Endothelial cell of umbilical vein (primary cell): ENCODE results near the gene MDFI. TPM values are rescaled to one million over a fixed set of nuclear protein-coding genes. Genes with fewer than 3 reads are reported as not detected.

Experiments
- BruUV-seq: library from RNA; stranded (reverse); fragments of 400-500 nt; replicated peaks from 2 replicates; lab custom pipeline; 2021; lab: Mats Ljungman, UMichigan
- CTCF ChIA-PET: fragments of 300-600, 350-600 bp; sonication (Branson Sonifier 250); formaldehyde crosslinking; loops from one replicate; lab custom pipeline; 2021; ENCODE audit warnings: antibody characterized with exemption, inconsistent platforms; lab: Charles Lee
- POLR2A ChIA-PET: fragments of 300-600, 350-600 bp; sonication (Branson Sonifier 250); formaldehyde crosslinking; loops from one replicate; lab custom pipeline; 2021; ENCODE audit warnings: antibody characterized with exemption, inconsistent platforms; lab: Charles Lee
- DNase-seq: peaks from one replicate; pipeline ENCODE4 v3.0.0-alpha.2; 2011; ENCODE audit warnings: low read depth, low spot score
- FAIRE-seq: peaks from 2 replicates; lab custom pipeline; 2011; peaks lifted over from hg19 to GRCh38; lab: Jason Lieb, UNC
- H2AFZ ChIP-seq: 2 replicates; pipeline ENCODE4 v1.6.0; 2012; ENCODE audit warnings: low read depth, low read length, control low read depth, inconsistent platforms
- H3K27ac ChIP-seq: 2 replicates; pipeline ENCODE4 v1.5.1; 2011; ENCODE audit warnings: low read depth, mild to moderate bottlenecking, control low read depth, low read length, moderate library complexity; ENCODE audit not compliant: insufficient read depth
- H3K27me3 ChIP-seq, 2 experiments: 2 replicates each; pipeline versions ENCODE4 v1.6.0 to v1.6.1; 2011; ENCODE audit warnings: low read length in 2 of 2, mixed read lengths in 1 of 2; ENCODE audit not compliant: control insufficient read depth in 2 of 2, insufficient read depth in 2 of 2
- H3K36me3 ChIP-seq, 2 experiments: 2 replicates in 1 of 2; 3 replicates in 1 of 2; pipeline ENCODE4 v1.5.1; 2011; ENCODE audit warnings: low read length in 2 of 2, mild to moderate bottlenecking in 1 of 2, moderate library complexity in 1 of 2; ENCODE audit not compliant: control insufficient read depth in 2 of 2, insufficient read depth in 2 of 2; ENCODE audit errors: extremely low read depth in 1 of 2
- H3K4me1 ChIP-seq: 3 replicates; pipeline ENCODE4 v1.5.1; 2011; ENCODE audit warnings: mild to moderate bottlenecking, low read length; ENCODE audit not compliant: control insufficient read depth, insufficient read depth; ENCODE audit errors: extremely low read depth
- H3K4me2 ChIP-seq: 2 replicates; pipeline ENCODE4 v1.6.1; 2011; ENCODE audit warnings: low read length, control low read depth, mixed read lengths; ENCODE audit not compliant: insufficient read depth
- H3K4me3 ChIP-seq, 3 experiments: fragments of 200-600 bp in 1 of 3; sonication (generic), shearing (Covaris generic) in 1 of 3; replicated peaks in 1 of 3; 2 replicates each; pipeline ENCODE4 v1.5.1; 2011 to 2016; ENCODE audit warnings: control low read depth in 3 of 3, low read length in 3 of 3, mild to moderate bottlenecking in 2 of 3, inconsistent platforms in 1 of 3, low read depth in 1 of 3, moderate library complexity in 1 of 3; ENCODE audit not compliant: insufficient read depth in 1 of 3
- H3K79me2 ChIP-seq: 2 replicates; pipeline ENCODE4 v1.6.0; 2012; ENCODE audit warnings: low read length, inconsistent platforms; ENCODE audit not compliant: control insufficient read depth, insufficient read depth
- H3K9ac ChIP-seq: replicated peaks from 2 replicates; pipeline ENCODE3; 2011; ENCODE audit warnings: low read length, control low read depth; ENCODE audit not compliant: insufficient read depth; ENCODE audit errors: extremely low read depth
- H3K9me1 ChIP-seq: replicated peaks from 3 replicates; pipeline ENCODE4 v1.6.0; 2011; ENCODE audit warnings: mild to moderate bottlenecking, low read length; ENCODE audit not compliant: control insufficient read depth, insufficient read depth; ENCODE audit errors: extremely low read depth
- H3K9me3 ChIP-seq: replicated peaks from 2 replicates; pipeline ENCODE4 v1.5.1; 2012; ENCODE audit warnings: low read length, inconsistent platforms; ENCODE audit not compliant: control insufficient read depth, insufficient read depth
- H4K20me1 ChIP-seq: replicated peaks from 2 replicates; pipeline ENCODE3; 2011; ENCODE audit warnings: mild to moderate bottlenecking, low read length; ENCODE audit not compliant: control insufficient read depth, insufficient read depth; ENCODE audit errors: extremely low read depth
- EZH2 ChIP-seq: IDR thresholded peaks from 2 replicates; pipeline ENCODE4 v1.6.1; 2012; ENCODE audit warnings: borderline replicate concordance, low read depth, mild to moderate bottlenecking, moderate library complexity, low read length, inconsistent platforms; ENCODE audit not compliant: severe bottlenecking
- FOS ChIP-seq: IDR thresholded peaks from 2 replicates; pipeline ENCODE4 v1.6.1; 2011; ENCODE audit warnings: mild to moderate bottlenecking, low read length, moderate library complexity, borderline replicate concordance; ENCODE audit not compliant: insufficient read depth
- GATA2 ChIP-seq: IDR thresholded peaks from 2 replicates; pipeline ENCODE4 v1.7.0; 2011; ENCODE audit warnings: low read depth, mild to moderate bottlenecking, moderate library complexity, mixed read lengths, low read length; ENCODE audit not compliant: insufficient read length, insufficient read depth
- MYC ChIP-seq: IDR thresholded peaks from one replicate; pipeline ENCODE4 v1.6.1; 2011; ENCODE audit warnings: mild to moderate bottlenecking, low read depth, low read length
- POLR2A ChIP-seq: IDR thresholded peaks from 2 replicates; pipeline ENCODE4 v1.6.1; 2012; ENCODE audit warnings: low read depth, mild to moderate bottlenecking, control low read depth, low read length
- POLR2AphosphoS5 ChIP-seq: IDR thresholded peaks from 2 replicates; pipeline ENCODE4 v1.6.1; 2012; ENCODE audit warnings: low read depth, mild to moderate bottlenecking, control low read depth, low read length, moderate library complexity; ENCODE audit not compliant: insufficient read depth
- dilution Hi-C: fragments of 300-500 bp; cut with MboI; formaldehyde crosslinking; loops from one replicate; pipeline ENCODE4 v1.15.0; 2019; ENCODE audit warnings: low sequenced_read_pairs; ENCODE audit not compliant: extremely low pct_ligation_motif_present
- intact Hi-C: fragments of 100-400 bp; cut with micrococcal nuclease; formaldehyde crosslinking; loops from one replicate; pipeline ENCODE4 v1.10.0; 2022
- polyA plus RNA-seq, 4 experiments: library from polyadenylated mRNA; depleted of rRNA in 3 of 4; stranded (reverse) in 3 of 4; unstranded in 1 of 4; fragments of >200 nt; gene quantifications; 2 replicates each; pipeline versions ENCODE4 v1.2.1 to v1.2.3, GENCODE V29; 2011 to 2012; ENCODE audit warnings: missing spikeins in 1 of 4
- total RNA-seq: library from RNA; stranded (reverse); gene quantifications from 2 replicates; pipeline ENCODE4 v1.2.3, GENCODE V29; 2021
- TF ChIP-seq, protein P1 (sequence below): IDR thresholded peaks from 2 replicates; pipeline ENCODE4 v1.6.1; 2011; ENCODE audit not compliant: insufficient read depth, insufficient read length

The MDFI gene
- total and polyA plus RNA-seq, 2 donors (not counting 3 experiments of a cell fraction or from before 2014, with no cell fraction given): 32.4 to 74.1 TPM

DNA sequence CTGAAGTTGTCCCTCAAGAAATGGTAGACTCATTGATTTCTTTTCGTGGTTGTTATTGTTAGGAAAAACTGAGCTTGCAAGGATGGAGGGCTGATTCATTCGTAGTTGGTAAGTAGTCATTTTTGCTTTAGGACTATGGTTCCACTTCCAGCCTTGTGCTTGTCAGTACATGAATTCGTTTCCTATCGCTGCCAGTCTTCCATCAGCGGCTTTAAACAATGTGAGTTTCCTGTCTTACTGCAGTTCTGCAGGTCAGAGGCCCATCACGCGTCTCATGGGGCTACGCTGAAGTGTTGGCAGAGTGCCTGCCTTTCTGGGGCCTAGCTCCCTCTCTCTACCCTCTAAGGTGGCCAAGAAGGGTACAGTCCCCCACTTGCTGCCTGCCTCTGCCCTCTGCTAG lies 11.4 kb upstream of the MDFI start:
- ChIA-PET CTCF (interaction anchor here (0.6 to 2.9 kb wide), 7 partner anchors 8 to 57 kb away, joined by 3 to 20 read pairs (median 4); no protein-coding TSS in a partner anchor), POLR2A (no interaction called here)
- DNase-seq (peak; percentile 89), FAIRE-seq (peak; percentile 90)
- no peak overlapping the region for H3K4me3 ChIP-seq
- H3K27me3 ChIP-seq: peaks cover 0 to 2% of the 10 kb centered on the region in 2 experiments
- H3K4me1 ChIP-seq: peaks cover 25% of the 10 kb centered on the region
- H3K4me2 ChIP-seq: peak overlapping the region; percentile 30
- no peak for TF ChIP-seq MYC
- peak; percentile 33 for TF ChIP-seq POLR2AphosphoS5
- TF ChIP-seq FOS: peak; percentile 53
- TF ChIP-seq EZH2: no peak
- TF ChIP-seq GATA2: no peak
- TF ChIP-seq POLR2A: no peak
- H3K9me3 ChIP-seq: no peaks in the 10 kb centered on the region
- peak overlapping the region; percentile 64 for H2AFZ ChIP-seq
- no peaks in the 10 kb centered on the region for H3K9me1 ChIP-seq
- H3K27ac ChIP-seq: peak overlapping the region; percentile 44
- BruUV-seq: no TSS peak
- no peaks in the 10 kb centered on the region for H3K36me3 ChIP-seq
- dilution Hi-C loops: no loop called here
- no peaks in the 10 kb centered on the region for H3K79me2 ChIP-seq
- no peaks in the 10 kb centered on the region for H4K20me1 ChIP-seq
- no peak overlapping the region for H3K9ac ChIP-seq
- intact Hi-C loops: loop anchor here (1.0 kb wide), 1 partner anchor 10 kb away; no protein-coding TSS in a partner anchor

- CTCF ChIA-PET: no interaction called here
- no peak overlapping the region for H3K27ac ChIP-seq
- H3K79me2 ChIP-seq: no peaks in the 10 kb centered on the region
- no peaks in the 10 kb centered on the region for H3K9me3 ChIP-seq
- dilution Hi-C loops: no loop called here
- H3K27me3 ChIP-seq: peaks cover 0 to 2% of the 10 kb centered on the region in 2 experiments
- TF ChIP-seq, protein P1, sequence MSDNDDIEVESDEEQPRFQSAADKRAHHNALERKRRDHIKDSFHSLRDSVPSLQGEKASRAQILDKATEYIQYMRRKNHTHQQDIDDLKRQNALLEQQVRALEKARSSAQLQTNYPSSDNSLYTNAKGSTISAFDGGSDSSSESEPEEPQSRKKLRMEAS: no peak
- TF ChIP-seq POLR2A: no peak
- no peak for TF ChIP-seq MYC
- no peak for TF ChIP-seq FOS
- POLR2A ChIA-PET: no interaction called here
- FAIRE-seq: no peak
- no peaks in the 10 kb centered on the region for H3K36me3 ChIP-seq
- H2AFZ ChIP-seq: no peak overlapping the region
- intact Hi-C loops: no loop called here
- no TSS peak for BruUV-seq
- no peak overlapping the region for H3K4me2 ChIP-seq
- no peak overlapping the region for H3K9ac ChIP-seq
- no peak overlapping the region for H3K4me3 ChIP-seq
- H3K4me1 ChIP-seq: peaks cover 25% of the 10 kb centered on the region
- no peak for DNase-seq
- no peaks in the 10 kb centered on the region for H4K20me1 ChIP-seq
- H3K9me1 ChIP-seq: no peaks in the 10 kb centered on the region
Observed at GRCh38 chr6:41629128-41629527, 9.1 kb upstream of the MDFI start.
